A549 (cell line): ENCODE results near the gene MRPL2.

Experiments used
- CBX2 ChIP-seq: fragments of 200-600 bp; sonication (generic); IDR thresholded peaks from 2 replicates; pipeline ENCODE4 v1.6.1; 2016; ENCODE audit warnings: low read depth, mild to moderate bottlenecking, borderline replicate concordance
- EP300 ChIP-seq, 2 experiments: fragments of >200 bp; sonication (Bioruptor Twin); formaldehyde crosslinking; IDR thresholded peaks; 2 replicates in 1 of 2; 3 replicates in 1 of 2; pipeline ENCODE4 v1.6.1; 2016 to 2017
- POLR2A ChIP-seq: IDR thresholded peaks from 2 replicates; pipeline ENCODE4 v1.6.1; 2012; ENCODE audit warnings: mild to moderate bottlenecking, low read length
- RFX5 ChIP-seq: fragments of 450-650 bp; IDR thresholded peaks from 2 replicates; pipeline ENCODE4 v1.7.1; 2014; ENCODE audit warnings: antibody characterized with exemption, mild to moderate bottlenecking, moderate library complexity

DNA sequence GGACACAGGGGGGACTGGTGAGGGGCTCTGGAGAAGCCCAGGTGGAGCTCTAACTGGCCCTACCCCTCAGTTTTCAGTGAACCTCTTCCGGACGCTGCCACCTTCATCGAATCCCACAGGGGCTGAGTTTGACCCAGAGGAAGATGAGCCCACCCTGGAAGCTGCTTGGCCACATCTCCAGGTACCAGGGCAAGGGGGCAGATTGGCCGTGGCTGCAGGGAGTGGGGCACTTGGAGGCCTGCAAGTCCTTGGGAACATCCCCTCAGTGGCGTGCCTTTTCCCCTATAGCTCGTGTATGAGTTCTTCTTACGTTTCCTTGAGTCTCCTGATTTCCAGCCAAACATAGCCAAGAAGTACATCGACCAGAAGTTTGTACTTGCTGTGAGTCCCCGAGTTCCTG lies 52.1 kb downstream of the MRPL2 start:
- no peak for TF ChIP-seq EP300 (IDR thresholded peaks at IDR 0.05)
- TF ChIP-seq CBX2: no peak
- TF ChIP-seq RFX5: no peak
- TF ChIP-seq POLR2A: no peak
